Measurements from ENCODE around the gene CCDC92. TPM values are rescaled to one million over a fixed set of nuclear protein-coding genes. Genes with fewer than 3 reads are reported as not detected.

CCDC92 gene
- polyA plus RNA-seq, 1 donor from 2014 or later = 11.3 TPM

GRCh38 chr12:123971770-123972456 lies 718 bp downstream of the CCDC92 start:
- Histone ChIP-seq H3K27ac (ENCODE audit: low read length) (peak overlapping the region; percentile 80), H3K27me3 (ENCODE audit: insufficient read depth, low read depth, low read length) (no peaks in the 10 kb centered on the region), H3K36me3 (ENCODE audit: insufficient read depth, low read length) (no peaks in the 10 kb centered on the region), H3K4me2 (ENCODE audit: low read length) (peak overlapping the region; percentile 76), H3K9me3 (ENCODE audit: low read length) (no peaks in the 10 kb centered on the region), H3K4me3 (ENCODE audit: low read length) (peak overlapping the region; percentile 78), H3K79me2 (replicated peaks; ENCODE audit: insufficient read depth, low read length) (peaks cover 74% of the 10 kb centered on the region), H3K9me2 (ENCODE audit: insufficient read depth, low read length) (no peaks in the 10 kb centered on the region), H4K20me1 (ENCODE audit: insufficient read depth) (peaks cover 5% of the 10 kb centered on the region), H3K9ac (ENCODE audit: low read length) (peak overlapping the region; percentile 83), H2AFZ (ENCODE audit: low read depth, low read length) (peak overlapping the region; percentile 58), H3F3A (ENCODE audit: insufficient read depth, low read length, poor library complexity, severe bottlenecking) (no peaks in the 10 kb centered on the region)
- TF ChIP-seq POLR2AphosphoS5 (IDR thresholded peaks at IDR 0.05) (peak; percentile 40), REST (IDR thresholded peaks at IDR 0.05; ENCODE audit: borderline replicate concordance) (peak; percentile 38), SMC3 (conservative IDR thresholded peaks at IDR 0.05; ENCODE audit: poor library complexity) (peak; percentile 34), MXI1 (conservative IDR thresholded peaks at IDR 0.05; ENCODE audit: poor library complexity, severe bottlenecking) (peak; percentile 46), EP300 (conservative IDR thresholded peaks at IDR 0.05; ENCODE audit: poor library complexity, severe bottlenecking) (no peak)

GRCh38 chr12:123971449-123971769 lies 1.2 kb downstream of the CCDC92 start:
- Histone ChIP-seq H3K36me3 (ENCODE audit: insufficient read depth, low read length) (no peaks in the 10 kb centered on the region), H3K4me3 (ENCODE audit: low read length) (peak overlapping the region; percentile 78), H3K9me3 (ENCODE audit: low read length) (no peaks in the 10 kb centered on the region), H3K4me2 (ENCODE audit: low read length) (peak overlapping the region; percentile 76), H3K9me2 (ENCODE audit: insufficient read depth, low read length) (no peaks in the 10 kb centered on the region), H3F3A (ENCODE audit: insufficient read depth, low read length, poor library complexity, severe bottlenecking) (no peaks in the 10 kb centered on the region), H2AFZ (ENCODE audit: low read depth, low read length) (peak overlapping the region; percentile 58), H3K9ac (ENCODE audit: low read length) (peak overlapping the region; percentile 83), H4K20me1 (ENCODE audit: insufficient read depth) (peaks cover 5% of the 10 kb centered on the region), H3K27ac (ENCODE audit: low read length) (peak overlapping the region; percentile 80), H3K79me2 (replicated peaks; ENCODE audit: insufficient read depth, low read length) (peaks cover 71% of the 10 kb centered on the region), H3K27me3 (ENCODE audit: insufficient read depth, low read depth, low read length) (no peaks in the 10 kb centered on the region)
- TF ChIP-seq EZH2 (IDR thresholded peaks at IDR 0.05; ENCODE audit: borderline replicate concordance, insufficient read depth, low read length, poor library complexity, severe bottlenecking) (no peak), SMC3 (conservative IDR thresholded peaks at IDR 0.05; ENCODE audit: poor library complexity) (no peak)

- H3K79me2 ChIP-seq (replicated peaks; ENCODE audit: insufficient read depth, low read length) = peaks cover 42% of the 10 kb centered on the region
- peaks cover 5% of the 10 kb centered on the region for H4K20me1 ChIP-seq (ENCODE audit: insufficient read depth)
- TF ChIP-seq TAF1 (IDR thresholded peaks at IDR 0.05; ENCODE audit: low read depth) (no peak), POLR2AphosphoS5 (IDR thresholded peaks at IDR 0.05) (no peak), EZH2 (IDR thresholded peaks at IDR 0.05; ENCODE audit: borderline replicate concordance, insufficient read depth, low read length, poor library complexity, severe bottlenecking) (no peak), MXI1 (conservative IDR thresholded peaks at IDR 0.05; ENCODE audit: poor library complexity, severe bottlenecking) (no peak), REST (IDR thresholded peaks at IDR 0.05; ENCODE audit: borderline replicate concordance) (no peak), CTCF (IDR thresholded peaks at IDR 0.05; ENCODE audit: poor library complexity, severe bottlenecking) (no peak), EP300 (conservative IDR thresholded peaks at IDR 0.05; ENCODE audit: poor library complexity, severe bottlenecking) (no peak), RAD21 (conservative IDR thresholded peaks at IDR 0.05) (no peak), SMC3 (conservative IDR thresholded peaks at IDR 0.05; ENCODE audit: poor library complexity) (no peak)
- no peak overlapping the region for H3K4me3 ChIP-seq (ENCODE audit: low read length)
- H3K9ac ChIP-seq (ENCODE audit: low read length) = no peak overlapping the region
- H3F3A ChIP-seq (ENCODE audit: insufficient read depth, low read length, poor library complexity, severe bottlenecking) = no peaks in the 10 kb centered on the region
- no peak overlapping the region for H2AFZ ChIP-seq (ENCODE audit: low read depth, low read length)
- H3K27ac ChIP-seq (ENCODE audit: low read length) = no peak overlapping the region
- H3K9me2 ChIP-seq (ENCODE audit: insufficient read depth, low read length) = no peaks in the 10 kb centered on the region
- H3K9me3 ChIP-seq (ENCODE audit: low read length) = no peaks in the 10 kb centered on the region
- H3K36me3 ChIP-seq (ENCODE audit: insufficient read depth, low read length) = no peaks in the 10 kb centered on the region
- H3K4me2 ChIP-seq (ENCODE audit: low read length) = no peak overlapping the region
- no peaks in the 10 kb centered on the region for H3K27me3 ChIP-seq (ENCODE audit: insufficient read depth, low read depth, low read length)
These were observed 5.5 kb downstream of the CCDC92 start for GRCh38 chr12:123967121-123967586.
